ENCODE data around the gene ITGB3. TPM values are rescaled to one million over a fixed set of nuclear protein-coding genes. Genes with fewer than 3 reads are reported as not detected.
A peak's percentile ranks its signal among the peaks of the same experiment; 100 is the strongest.

Gene ITGB3
- total and polyA plus RNA-seq, 9 of the 15 experiments (the other 6 are each of a cell fraction or from before 2014, with no cell fraction given): 0.08 to 2.6 (median 0.62) TPM; not detected in 1

GRCh38 chr17:47320879-47321502, 67.4 kb downstream of the ITGB3 start (continued):
- no peak for TF ChIP-seq ZNF551 (CRISPR knock-in tag; IDR thresholded peaks at IDR 0.05)
- TF ChIP-seq SMARCA5 (IDR thresholded peaks at IDR 0.05): peak; percentile 93
- no peak for TF ChIP-seq HDGF (IDR thresholded peaks at IDR 0.05)
- TF ChIP-seq BCOR (IDR thresholded peaks at IDR 0.05): peak; percentile 93
- no peak for TF ChIP-seq MCM3 (IDR thresholded peaks at IDR 0.05)
- TF ChIP-seq CBX3 (IDR thresholded peaks at IDR 0.05; ENCODE audit: borderline replicate concordance in 1 of 2, low read length in 2 of 2): peak in 1 of 2 experiments; percentile 76; a peak in 1 of 3 replicates
- peak; percentile 68; the same call in 1 of the 2 replicates for TF ChIP-seq HLTF (IDR thresholded peaks at IDR 0.05)
- TF ChIP-seq SNRNP70 (optimal IDR thresholded peaks at IDR 0.05; ENCODE audit: low read depth, low read length): no peak
- TF ChIP-seq JUN (IDR thresholded peaks at IDR 0.05; ENCODE audit: borderline replicate concordance, low read depth, low read length): no peak
- TF ChIP-seq JUN (CRISPR knock-in tag; IDR thresholded peaks at IDR 0.05; ENCODE audit: borderline replicate concordance): no peak
- no peak for TF ChIP-seq POLR2AphosphoS5 (IDR thresholded peaks at IDR 0.05; ENCODE audit: control insufficient read depth, insufficient read depth, low read depth, low read length)
- TF ChIP-seq TSC22D4 (tag; IDR thresholded peaks at IDR 0.05): no peak
- no peak for TF ChIP-seq FIP1L1 (IDR thresholded peaks at IDR 0.05; ENCODE audit: low read depth, low read length, poor library complexity, severe bottlenecking)
- TF ChIP-seq PHF20 (IDR thresholded peaks at IDR 0.05; ENCODE audit: partially characterized antibody): no peak
- TF ChIP-seq CLOCK (CRISPR knock-in tag; IDR thresholded peaks at IDR 0.05; ENCODE audit: borderline replicate concordance): no peak
- no peak for TF ChIP-seq FUS (optimal IDR thresholded peaks at IDR 0.05; ENCODE audit: low read depth, low read length)
- TF ChIP-seq SLC30A9 (CRISPR knock-in tag; IDR thresholded peaks at IDR 0.05): no peak
